ENCODE data around the gene SOX10. TPM values are rescaled to one million over a fixed set of nuclear protein-coding genes. Genes with fewer than 3 reads are reported as not detected.
"Not testable (repeated sequence)": the region's sequence is repeated elsewhere in the genome, so short reads cannot be mapped to it uniquely, and the experiment has no call there.

Gene SOX10
- total RNA-seq, 1 experiment from 2014 or later, result not detected

- no peak for DNase-seq (ENCODE audit: low spot score)
Measured at GRCh38 chr22:37986371-37986770, 2.0 kb upstream of the SOX10 start.

- DNase-seq (ENCODE audit: low spot score), result no peak
Measured at GRCh38 chr22:37985751-37986281, 1.5 kb upstream of the SOX10 start.

GRCh38 chr22:37985050-37985585 is 763 bp upstream of the SOX10 start:
- DNase-seq (ENCODE audit: low spot score), result no peak

- DNase-seq (ENCODE audit: low spot score), result no peak
Measured at GRCh38 chr22:37982938-37983859, 1.2 kb downstream of the SOX10 start.

- DNase-seq (ENCODE audit: low spot score), result no peak
Measured at GRCh38 chr22:37982151-37982785, 2.1 kb downstream of the SOX10 start.

GRCh38 chr22:37981282-37982011 is 2.9 kb downstream of the SOX10 start:
- no peak for DNase-seq (ENCODE audit: low spot score)

GRCh38 chr22:37979782-37980181 is 4.6 kb downstream of the SOX10 start:
- DNase-seq (ENCODE audit: low spot score), result no peak

GRCh38 chr22:37976547-37976946 is 7.8 kb downstream of the SOX10 start:
- no peak for DNase-seq (ENCODE audit: low spot score)

GRCh38 chr22:37976022-37976421 is 8.3 kb downstream of the SOX10 start:
- DNase-seq (ENCODE audit: low spot score), result not testable (repeated sequence)

GRCh38 chr22:37975153-37975552 is 9.2 kb downstream of the SOX10 start:
- DNase-seq (ENCODE audit: low spot score), result no peak

GRCh38 chr22:37973271-37974170 is 10.8 kb downstream of the SOX10 start:
- DNase-seq (ENCODE audit: low spot score), result no peak

GRCh38 chr22:37972527-37972926 is 11.8 kb downstream of the SOX10 start:
- no peak for DNase-seq (ENCODE audit: low spot score)

- DNase-seq (ENCODE audit: low spot score), result no peak
Measured at GRCh38 chr22:37971475-37972434, 12.6 kb downstream of the SOX10 start.

- no peak for DNase-seq (ENCODE audit: low spot score)
Measured at GRCh38 chr22:37970864-37971263, 13.5 kb downstream of the SOX10 start.

- DNase-seq (ENCODE audit: low spot score), result no peak
Measured at GRCh38 chr22:37968452-37969251, 15.7 kb downstream of the SOX10 start.

- DNase-seq (ENCODE audit: low spot score), result no peak
Measured at GRCh38 chr22:37967637-37968451, 16.5 kb downstream of the SOX10 start.

- no peak for DNase-seq (ENCODE audit: low spot score)
Measured at GRCh38 chr22:37967147-37967546, 17.2 kb downstream of the SOX10 start.
